IMR-90 (cell line): ENCODE measurements around the gene CCL4L2. TPM values are rescaled to one million over a fixed set of nuclear protein-coding genes. Genes with fewer than 3 reads are reported as not detected.
"Not testable (repeated sequence)": the region's sequence is repeated elsewhere in the genome, so short reads cannot be mapped to it uniquely, and the experiment has no call there.

Experiments
- ATAC-seq: fragments of 200-7000 bp; cut with Tn5 transposase; 2 replicates; pipeline ENCODE4 v1.9.1; 2020; ENCODE audit warnings: low read depth, mild to moderate bottlenecking, moderate library complexity
- BruUV-seq: library from RNA; stranded (reverse); fragments of 400-500 nt; replicated peaks from 2 replicates; lab custom pipeline; 2021; lab: Mats Ljungman, UMichigan
- CTCF ChIA-PET: fragments of 300-600 bp; formaldehyde crosslinking; extraction: SDS; loops from one replicate; lab custom pipeline; 2021; ENCODE audit warnings: antibody characterized with exemption; lab: Yijun Ruan, JAX
- POLR2A ChIA-PET: fragments of 300-600 bp; sonication (Branson Sonifier 250); formaldehyde crosslinking; loops from one replicate; lab custom pipeline; 2022; ENCODE audit warnings: antibody characterized with exemption; ENCODE audit not compliant: unreplicated experiment; lab: Charles Lee
- DNase-seq: peaks from one replicate; pipeline ENCODE4 v3.0.0; 2013
- H2AFZ ChIP-seq: replicated peaks from 2 replicates; pipeline ENCODE3; 2013; ENCODE audit warnings: low read length, mild to moderate bottlenecking; ENCODE audit not compliant: poor library complexity
- H2AK5ac ChIP-seq: 2 replicates; pipeline ENCODE4 v1.6.1; 2013; ENCODE audit warnings: low read depth, low read length, inconsistent platforms
- H2AK9ac ChIP-seq: replicated peaks from 2 replicates; pipeline ENCODE3; 2013; ENCODE audit warnings: mild to moderate bottlenecking, low read depth, low read length, moderate library complexity; ENCODE audit not compliant: poor library complexity
- H2BK120ac ChIP-seq: 2 replicates; pipeline ENCODE4 v1.6.1; 2013; ENCODE audit warnings: low read depth, low read length, inconsistent platforms
- H2BK15ac ChIP-seq: 3 replicates; pipeline ENCODE4 v1.6.1; 2013; ENCODE audit warnings: low read depth, low read length, inconsistent platforms
- H2BK20ac ChIP-seq: 2 replicates; pipeline ENCODE4 v1.6.1; 2013; ENCODE audit warnings: low read depth, mild to moderate bottlenecking, inconsistent platforms, low read length, moderate library complexity
- H2BK5ac ChIP-seq: 2 replicates; pipeline ENCODE4 v1.6.1; 2013; ENCODE audit warnings: mild to moderate bottlenecking, low read depth, low read length, inconsistent platforms; ENCODE audit not compliant: poor library complexity, severe bottlenecking
- H3K14ac ChIP-seq: replicated peaks from 2 replicates; pipeline ENCODE4 v1.6.1; 2013; ENCODE audit warnings: low read depth, low read length, inconsistent platforms
- H3K18ac ChIP-seq: 2 replicates; pipeline ENCODE4 v1.6.1; 2013; ENCODE audit warnings: low read depth, low read length, control low read depth
- H3K23ac ChIP-seq: 2 replicates; pipeline ENCODE4 v1.6.1; 2013; ENCODE audit warnings: low read depth, low read length, inconsistent platforms
- H3K27ac ChIP-seq: 2 replicates; pipeline ENCODE4 v1.5.1; 2013; ENCODE audit warnings: mild to moderate bottlenecking, control low read depth, low read length; ENCODE audit not compliant: insufficient read depth
- H3K27me3 ChIP-seq: 2 replicates; pipeline ENCODE4 v1.6.1; 2013; ENCODE audit warnings: low read length; ENCODE audit not compliant: control insufficient read depth, insufficient read depth
- H3K36me3 ChIP-seq: 2 replicates; pipeline ENCODE4 v1.6.1; 2013; ENCODE audit warnings: low read length, mixed read lengths; ENCODE audit not compliant: control insufficient read depth, insufficient read depth
- H3K4ac ChIP-seq: 2 replicates; pipeline ENCODE4 v1.6.1; 2013; ENCODE audit warnings: low read depth, low read length, inconsistent platforms
- H3K4me1 ChIP-seq: 2 replicates; pipeline ENCODE4 v1.6.1; 2013; ENCODE audit warnings: low read length, mixed read lengths; ENCODE audit not compliant: control insufficient read depth, insufficient read depth
- H3K4me2 ChIP-seq: 2 replicates; pipeline ENCODE4 v1.6.1; 2013; ENCODE audit warnings: low read depth, mild to moderate bottlenecking, control low read depth, low read length, moderate library complexity
- H3K4me3 ChIP-seq: 2 replicates; pipeline ENCODE4 v1.5.1; 2013; ENCODE audit warnings: low read depth, mild to moderate bottlenecking, control low read depth, low read length, moderate library complexity; ENCODE audit not compliant: insufficient read depth
- H3K56ac ChIP-seq: 2 replicates; pipeline ENCODE4 v1.6.1; 2013; ENCODE audit warnings: low read length, inconsistent platforms; ENCODE audit not compliant: insufficient read depth; ENCODE audit errors: extremely low read depth
- H3K79me1 ChIP-seq, 2 experiments: 2 replicates each; pipeline ENCODE4 v1.6.1; 2013; ENCODE audit warnings: low read length in 2 of 2, inconsistent platforms in 1 of 2, low read depth in 1 of 2
- H3K9ac ChIP-seq: 2 replicates; pipeline ENCODE4 v1.6.1; 2013; ENCODE audit warnings: low read depth, low read length, control low read depth
- H3K9me1 ChIP-seq: 2 replicates; pipeline ENCODE4 v1.6.1; 2013; ENCODE audit warnings: low read length, inconsistent platforms; ENCODE audit not compliant: insufficient read depth
- H3K9me3 ChIP-seq: 2 replicates; pipeline ENCODE4 v1.6.1; 2013; ENCODE audit warnings: low read length; ENCODE audit not compliant: control insufficient read depth, insufficient read depth
- H4K20me1 ChIP-seq: 2 replicates; pipeline ENCODE4 v1.6.1; 2013; ENCODE audit warnings: low read length, inconsistent platforms; ENCODE audit not compliant: insufficient read depth
- H4K5ac ChIP-seq: 2 replicates; pipeline ENCODE4 v1.6.1; 2013; ENCODE audit warnings: mild to moderate bottlenecking, low read depth, low read length, control low read depth
- H4K8ac ChIP-seq, 2 experiments: 2 replicates each; pipeline ENCODE4 v1.6.1; 2013; ENCODE audit warnings: low read depth in 2 of 2, low read length in 2 of 2, control low read depth in 1 of 2, inconsistent platforms in 1 of 2
- H4K91ac ChIP-seq: 2 replicates; pipeline ENCODE4 v1.6.1; 2013; ENCODE audit warnings: low read depth, low read length, inconsistent platforms; ENCODE audit not compliant: insufficient read depth
- MXI1 ChIP-seq: IDR thresholded peaks from 2 replicates; pipeline ENCODE4 v1.6.1; 2012; ENCODE audit warnings: low read depth, mild to moderate bottlenecking, low read length, moderate library complexity, borderline replicate concordance
- WGBS, 2 experiments: methylation state at CpG; one replicate each; pipeline versions ENCODE4 v1.1.5 to v1.1.7; 2013; ENCODE audit warnings: missing lambda C conversion rate in 2 of 2; ENCODE audit not compliant: insufficient read length in 1 of 2; ENCODE audit errors: extremely low coverage in 2 of 2; 5-methylcytosine and 5-hydroxymethylcytosine counted together
- dilution Hi-C: fragments of 300-500 bp; cut with HindIII; formaldehyde crosslinking; loops from one replicate; pipeline ENCODE4 v1.14.3; 2018; ENCODE audit warnings: low sequenced_read_pairs; ENCODE audit not compliant: unreplicated experiment
- in situ Hi-C: fragments of 300-500 bp; cut with MboI; formaldehyde crosslinking; loops from 3 replicates; pipeline ENCODE4 v1.14.3; 2019; ENCODE audit warnings: low sequenced_read_pairs, inconsistent platforms, mixed read lengths
- intact Hi-C: fragments of 100-400 bp; cut with micrococcal nuclease; formaldehyde crosslinking; loops from 2 replicates; pipeline ENCODE4 v1.10.0; 2022
- polyA plus RNA-seq, 3 experiments: library from polyadenylated mRNA; depleted of rRNA; stranded (reverse); fragments of >200 nt; gene quantifications; 2 replicates each; pipeline ENCODE4 v1.2.3, GENCODE V29; 2012; ENCODE audit warnings: low replicate concordance in 1 of 3
- total RNA-seq: library from RNA; depleted of rRNA; stranded (reverse); fragments of >200 nt; gene quantifications from 2 replicates; pipeline ENCODE4 v1.2.3, GENCODE V29; 2012

CCL4L2 gene
- total and polyA plus RNA-seq, 2 of the 4 experiments (the other 2 are of a cell fraction) = not detected

- Histone ChIP-seq H2BK120ac (no peak overlapping the region), H3K4me2 (no peak overlapping the region), H2BK20ac (no peak overlapping the region), H3K4ac (no peak overlapping the region), H2AK9ac (no peak overlapping the region), H2AK5ac (no peak overlapping the region), H4K20me1 (no peaks in the 10 kb centered on the region), H4K91ac (no peak overlapping the region), H3K9me1 (no peaks in the 10 kb centered on the region), H3K79me1 (no peaks in the 10 kb centered on the region), H3K27ac (no peak overlapping the region), H3K9ac (no peak overlapping the region), H3K27me3 (peaks cover 3% of the 10 kb centered on the region), H2AFZ (no peak overlapping the region), H3K18ac (no peak overlapping the region), H3K9me3 (no peaks in the 10 kb centered on the region), H3K56ac (no peak overlapping the region), H2BK15ac (no peak overlapping the region), H4K5ac (no peak overlapping the region), H3K4me1 (no peaks in the 10 kb centered on the region), H3K14ac (no peak overlapping the region), H4K8ac (no peak overlapping the region), H2BK5ac (no peak overlapping the region), H3K4me3 (no peak overlapping the region), H3K23ac (no peak overlapping the region), H3K36me3 (no peaks in the 10 kb centered on the region)
- no peak for DNase-seq
- no peak for ATAC-seq
- ChIA-PET POLR2A (no interaction called here), CTCF (no interaction called here)
- dilution Hi-C loops (no loop called here), in situ Hi-C loops (loop anchor here (25.0 kb wide), 1 partner anchor 253 kb away; no protein-coding TSS in a partner anchor), intact Hi-C loops (no loop called here)
- TF ChIP-seq MXI1 = no peak
- no TSS peak for BruUV-seq
Observed at GRCh38 chr17:36209575-36209974, 1.3 kb upstream of the CCL4L2 start.

GRCh38 chr17:36211484-36212271 lies 815 bp downstream of the CCL4L2 start:
- H3K4ac ChIP-seq, ATAC-seq, H2BK120ac ChIP-seq, H3K23ac ChIP-seq, H3K18ac ChIP-seq, H4K20me1 ChIP-seq, H3K79me1 ChIP-seq, dilution Hi-C loops, H2BK20ac ChIP-seq, H3K4me1 ChIP-seq, H2AK5ac ChIP-seq, H4K8ac ChIP-seq, H2BK15ac ChIP-seq, H3K56ac ChIP-seq, H2BK5ac ChIP-seq, BruUV-seq, H3K4me2 ChIP-seq, H3K9me1 ChIP-seq, H3K27me3 ChIP-seq, H4K5ac ChIP-seq, H3K27ac ChIP-seq, H3K14ac ChIP-seq, H3K9ac ChIP-seq, H3K4me3 ChIP-seq, intact Hi-C loops, H4K91ac ChIP-seq, H3K9me3 ChIP-seq, H3K36me3 ChIP-seq, DNase-seq, CTCF ChIA-PET, POLR2A ChIA-PET, H2AK9ac ChIP-seq: not testable (repeated sequence)
- peak overlapping the region; percentile 14 for H2AFZ ChIP-seq
- in situ Hi-C loops = loop anchor here (25.0 kb wide), 1 partner anchor 251 kb away; no protein-coding TSS in a partner anchor
- 11% methylated on average over 1 of the region's 10 CpGs; no CpG with 5 or more reads in 1 of the 2 experiments for WGBS, 2 experiments
